Fibroblast of lung (primary cell): ENCODE results near the gene CMTR2. TPM values are rescaled to one million over a fixed set of nuclear protein-coding genes. Genes with fewer than 3 reads are reported as not detected.
"Not testable (repeated sequence)": the region's sequence is repeated elsewhere in the genome, so short reads cannot be mapped to it uniquely, and the experiment has no call there.

Experiments used
- DNase-seq, 2 donors: peaks; one replicate each; pipeline versions ENCODE4 v3.0.0 to v3.0.0-alpha.2; 2010; ENCODE audit warnings: low read depth in 2 of 2
- H2AFZ ChIP-seq: 2 replicates; pipeline ENCODE4 v1.5.1; 2012; ENCODE audit warnings: low read length, control low read depth, inconsistent platforms
- H3K27ac ChIP-seq: 2 replicates; pipeline ENCODE4 v1.5.1; 2011; ENCODE audit warnings: low read length, control low read depth; ENCODE audit not compliant: insufficient read depth
- H3K27me3 ChIP-seq: 2 replicates; pipeline ENCODE4 v1.5.1; 2011; ENCODE audit warnings: mild to moderate bottlenecking, low read length; ENCODE audit not compliant: control insufficient read depth, insufficient read depth
- H3K36me3 ChIP-seq: 2 replicates; pipeline ENCODE4 v1.5.1; 2011; ENCODE audit warnings: low read length; ENCODE audit not compliant: control insufficient read depth, insufficient read depth
- H3K4me1 ChIP-seq: 2 replicates; pipeline ENCODE4 v1.5.1; 2011; ENCODE audit warnings: low read length; ENCODE audit not compliant: control insufficient read depth, insufficient read depth; ENCODE audit errors: extremely low read depth
- H3K4me2 ChIP-seq: 2 replicates; pipeline ENCODE4 v1.5.1; 2011; ENCODE audit warnings: low read length, control low read depth; ENCODE audit not compliant: insufficient read depth; ENCODE audit errors: extremely low read depth
- H3K4me3 ChIP-seq, 4 experiments: fragments of 200-600 bp in 1 of 4; sonication (generic) in 1 of 4; replicated peaks in 1 of 4; 2 replicates each; pipeline ENCODE4 v1.5.1; 2011 to 2016; ENCODE audit warnings: low read length in 4 of 4, low read depth in 3 of 4, mild to moderate bottlenecking in 3 of 4, control low read depth in 2 of 4, inconsistent platforms in 1 of 4, mixed read lengths in 1 of 4; ENCODE audit not compliant: insufficient read depth in 1 of 4; ENCODE audit errors: control extremely low read depth in 1 of 4
- H3K79me2 ChIP-seq: 2 replicates; pipeline ENCODE4 v1.5.1; 2012; ENCODE audit warnings: mild to moderate bottlenecking, low read length, inconsistent platforms; ENCODE audit not compliant: control insufficient read depth, insufficient read depth
- H3K9ac ChIP-seq: 2 replicates; pipeline ENCODE4 v1.5.1; 2011; ENCODE audit warnings: mild to moderate bottlenecking, low read length, control low read depth; ENCODE audit not compliant: insufficient read depth
- H3K9me3 ChIP-seq: 2 replicates; pipeline ENCODE4 v1.5.1; 2012; ENCODE audit warnings: low read depth, low read length; ENCODE audit not compliant: control insufficient read depth, insufficient read depth
- H4K20me1 ChIP-seq: 2 replicates; pipeline ENCODE4 v1.5.1; 2011; ENCODE audit warnings: low read length; ENCODE audit not compliant: control insufficient read depth, insufficient read depth; ENCODE audit errors: extremely low read depth
- EZH2 ChIP-seq: IDR thresholded peaks from 2 replicates; pipeline ENCODE4 v1.5.1; 2012; ENCODE audit warnings: low read length, control low read depth, mild to moderate bottlenecking; ENCODE audit errors: missing control alignments
- polyA plus RNA-seq, 2 donors: library from polyadenylated mRNA; depleted of rRNA in 1 of 2; stranded (reverse) in 1 of 2; unstranded in 1 of 2; fragments of >200 nt; gene quantifications; 2 replicates each; pipeline ENCODE4 v1.2.1, GENCODE V29; 2011 to 2012; ENCODE audit warnings: missing spikeins in 1 of 2
- total RNA-seq: library from RNA; depleted of rRNA; stranded (reverse); fragments of >200 nt; gene quantifications from 2 replicates; pipeline ENCODE4 v1.2.1, GENCODE V29; 2014
- TF ChIP-seq, protein P1 (sequence below), 2 donors: IDR thresholded peaks in 1 of 2; conservative IDR thresholded peaks in 1 of 2; 1 replicate in 1 of 2; 2 replicates in 1 of 2; pipeline ENCODE4 v1.5.1; 2011 to 2012; ENCODE audit warnings: low read length in 2 of 2, control low read depth in 1 of 2, inconsistent platforms in 1 of 2, low read depth in 1 of 2, mild to moderate bottlenecking in 1 of 2

CMTR2 gene
- total and polyA plus RNA-seq, 2 donors (not counting 1 experiment from before 2014, with no cell fraction given): 22.1 to 29.2 TPM

DNA sequence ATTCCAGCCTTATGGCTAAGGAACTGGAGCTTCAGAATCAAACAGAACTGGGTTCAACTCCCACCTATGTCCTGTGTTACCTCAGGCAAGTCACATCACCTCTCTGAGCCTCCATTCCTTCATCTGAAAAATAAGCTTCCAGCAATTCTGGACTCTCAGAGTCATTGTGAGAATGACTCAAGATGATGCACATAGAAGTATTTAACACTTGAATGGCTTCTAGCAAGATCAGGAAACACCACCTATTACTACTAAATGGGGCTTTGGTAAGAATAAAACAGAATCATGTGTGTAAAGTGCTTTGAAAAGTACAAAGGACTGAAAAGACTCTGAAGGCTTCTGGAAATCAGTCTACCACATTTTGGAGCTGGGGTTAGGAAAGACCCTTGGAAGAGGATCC, 38.5 kb upstream of the CMTR2 start:
- DNase-seq: no peak
- no peaks in the 10 kb centered on the region for H3K27me3 ChIP-seq
- no peak overlapping the region for H3K9ac ChIP-seq
- TF ChIP-seq, protein P1, sequence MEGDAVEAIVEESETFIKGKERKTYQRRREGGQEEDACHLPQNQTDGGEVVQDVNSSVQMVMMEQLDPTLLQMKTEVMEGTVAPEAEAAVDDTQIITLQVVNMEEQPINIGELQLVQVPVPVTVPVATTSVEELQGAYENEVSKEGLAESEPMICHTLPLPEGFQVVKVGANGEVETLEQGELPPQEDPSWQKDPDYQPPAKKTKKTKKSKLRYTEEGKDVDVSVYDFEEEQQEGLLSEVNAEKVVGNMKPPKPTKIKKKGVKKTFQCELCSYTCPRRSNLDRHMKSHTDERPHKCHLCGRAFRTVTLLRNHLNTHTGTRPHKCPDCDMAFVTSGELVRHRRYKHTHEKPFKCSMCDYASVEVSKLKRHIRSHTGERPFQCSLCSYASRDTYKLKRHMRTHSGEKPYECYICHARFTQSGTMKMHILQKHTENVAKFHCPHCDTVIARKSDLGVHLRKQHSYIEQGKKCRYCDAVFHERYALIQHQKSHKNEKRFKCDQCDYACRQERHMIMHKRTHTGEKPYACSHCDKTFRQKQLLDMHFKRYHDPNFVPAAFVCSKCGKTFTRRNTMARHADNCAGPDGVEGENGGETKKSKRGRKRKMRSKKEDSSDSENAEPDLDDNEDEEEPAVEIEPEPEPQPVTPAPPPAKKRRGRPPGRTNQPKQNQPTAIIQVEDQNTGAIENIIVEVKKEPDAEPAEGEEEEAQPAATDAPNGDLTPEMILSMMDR (conservative IDR thresholded peaks at IDR 0.05 in 1 of 2, IDR thresholded peaks at IDR 0.05 in 1 of 2; ENCODE audit: low read depth in 1 of 2, low read length in 2 of 2): no peak
- TF ChIP-seq EZH2: no peak
- H3K27ac ChIP-seq: no peak overlapping the region
- H3K4me3 ChIP-seq: no peak overlapping the region
- no peaks in the 10 kb centered on the region for H4K20me1 ChIP-seq
- no peaks in the 10 kb centered on the region for H3K4me1 ChIP-seq
- no peaks in the 10 kb centered on the region for H3K79me2 ChIP-seq
- H3K4me2 ChIP-seq: no peak overlapping the region
- no peaks in the 10 kb centered on the region for H3K9me3 ChIP-seq
- no peak overlapping the region for H2AFZ ChIP-seq
- no peaks in the 10 kb centered on the region for H3K36me3 ChIP-seq

DNA sequence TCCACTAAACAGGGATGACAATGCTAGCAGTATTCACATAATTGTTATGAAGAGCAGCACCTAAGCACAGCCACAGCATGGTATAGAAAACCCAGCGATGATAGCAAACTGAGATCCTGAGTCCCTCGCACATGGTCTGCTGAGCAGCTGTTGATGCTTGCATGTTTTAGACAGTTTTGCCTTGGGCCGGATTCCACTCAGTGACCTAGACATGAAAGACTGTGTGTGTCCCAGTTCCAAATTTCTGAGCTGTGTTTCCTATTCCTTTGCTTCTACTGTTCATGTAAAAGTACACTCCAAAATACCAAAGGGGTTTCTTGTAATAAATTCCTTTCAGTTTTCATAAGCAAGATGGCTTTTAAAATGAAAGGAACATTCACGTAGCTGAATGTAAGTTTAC, 30.8 kb upstream of the CMTR2 start:
- Histone ChIP-seq H4K20me1 (no peaks in the 10 kb centered on the region), H3K36me3 (no peaks in the 10 kb centered on the region), H3K79me2 (no peaks in the 10 kb centered on the region), H3K27ac (no peak overlapping the region), H3K4me3 (no peak overlapping the region), H3K9me3 (no peaks in the 10 kb centered on the region), H3K27me3 (no peaks in the 10 kb centered on the region), H3K4me1 (no peaks in the 10 kb centered on the region), H2AFZ (no peak overlapping the region), H3K4me2 (no peak overlapping the region), H3K9ac (no peak overlapping the region)
- TF ChIP-seq EZH2: no peak
- TF ChIP-seq, protein P1 (conservative IDR thresholded peaks at IDR 0.05 in 1 of 2, IDR thresholded peaks at IDR 0.05 in 1 of 2; ENCODE audit: low read depth in 1 of 2, low read length in 2 of 2): no peak
- no peak for DNase-seq

DNA sequence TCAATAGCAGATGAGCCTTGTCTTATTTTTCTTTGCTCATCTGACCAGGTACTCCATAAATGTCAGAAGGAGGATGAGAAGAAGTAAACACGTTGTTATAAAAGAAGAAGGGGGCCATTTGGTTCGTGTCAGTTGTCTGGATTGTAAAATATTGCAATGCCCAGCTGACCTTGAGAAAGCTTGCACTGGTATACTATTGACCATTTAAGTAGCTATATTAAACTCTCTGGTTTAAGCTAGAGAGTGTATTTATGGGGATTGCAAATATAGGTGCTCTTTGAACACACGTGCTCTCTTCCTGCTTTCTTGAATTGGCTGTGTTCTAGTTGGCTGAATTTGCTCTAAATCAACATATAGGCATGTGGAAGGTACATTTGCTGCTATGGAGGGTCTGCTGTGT, 26.1 kb upstream of the CMTR2 start:
- no peak overlapping the region for H3K9ac ChIP-seq
- H3K4me3 ChIP-seq: no peak overlapping the region
- no peaks in the 10 kb centered on the region for H3K79me2 ChIP-seq
- no peak overlapping the region for H3K27ac ChIP-seq
- no peak overlapping the region for H3K4me2 ChIP-seq
- DNase-seq: no peak
- no peak overlapping the region for H2AFZ ChIP-seq
- H3K27me3 ChIP-seq: no peaks in the 10 kb centered on the region
- no peaks in the 10 kb centered on the region for H3K4me1 ChIP-seq
- no peaks in the 10 kb centered on the region for H3K9me3 ChIP-seq
- TF ChIP-seq, protein P1 (conservative IDR thresholded peaks at IDR 0.05 in 1 of 2, IDR thresholded peaks at IDR 0.05 in 1 of 2; ENCODE audit: low read depth in 1 of 2, low read length in 2 of 2): no peak
- H3K36me3 ChIP-seq: no peaks in the 10 kb centered on the region
- no peaks in the 10 kb centered on the region for H4K20me1 ChIP-seq

DNA sequence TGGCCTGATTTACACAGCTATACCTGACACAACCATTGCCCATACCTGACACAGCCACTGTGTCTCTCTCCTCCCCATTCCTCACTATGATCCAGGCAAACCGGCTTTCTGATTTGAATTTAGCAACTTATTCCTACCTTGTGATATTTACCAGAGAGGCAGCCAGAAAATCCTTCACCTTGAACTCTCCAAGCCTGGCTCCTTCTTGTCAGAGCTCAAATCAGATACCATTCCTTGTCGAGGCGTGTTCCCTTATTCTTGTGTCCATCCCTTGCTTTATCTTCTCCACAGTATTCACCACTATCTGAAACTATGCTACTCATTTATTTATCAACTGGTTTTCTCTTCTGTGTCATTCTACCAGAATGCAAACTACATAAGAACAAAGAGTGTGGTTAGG, 24.4 kb upstream of the CMTR2 start:
- H3K36me3 ChIP-seq, H3K4me3 ChIP-seq, H3K4me2 ChIP-seq, H3K27ac ChIP-seq, H2AFZ ChIP-seq, H3K9me3 ChIP-seq, H4K20me1 ChIP-seq, H3K27me3 ChIP-seq, H3K79me2 ChIP-seq, H3K9ac ChIP-seq, DNase-seq, H3K4me1 ChIP-seq: not testable (repeated sequence)
